Activated CD8-positive, alpha-beta memory T cell treated with anti-CD3 and anti-CD28 coated beads, Interleukin-2, amount 50 U/mL, for 48 hours (primary cell): ENCODE measurements around the gene PLXNB3.

Experiments
- DNase-seq: peaks from one replicate; pipeline ENCODE4 v3.0.0-alpha.2; 2020

The PLXNB3 gene

GRCh38 chrX:153774576-153775292 lies 10.7 kb downstream of the PLXNB3 start:
- no peak for DNase-seq

- DNase-seq: no peak
Observed at GRCh38 chrX:153775293-153776119, 11.5 kb downstream of the PLXNB3 start.

- DNase-seq: no peak
Observed at GRCh38 chrX:153776120-153776599, 12.1 kb downstream of the PLXNB3 start.

GRCh38 chrX:153776611-153777045 lies 12.6 kb downstream of the PLXNB3 start:
- DNase-seq: no peak

GRCh38 chrX:153777261-153778090 lies 13.4 kb downstream of the PLXNB3 start:
- no peak for DNase-seq

- no peak for DNase-seq
Observed at GRCh38 chrX:153778181-153778580, 14.1 kb downstream of the PLXNB3 start.

GRCh38 chrX:153778684-153779101 lies 14.6 kb downstream of the PLXNB3 start:
- no peak for DNase-seq

- no peak for DNase-seq
Observed at GRCh38 chrX:153779891-153780677, 16.0 kb downstream of the PLXNB3 start.

GRCh38 chrX:153780678-153781427 lies 16.8 kb downstream of the PLXNB3 start, which contains the start of gene SRPK3:
TSS of gene SRPK3 (plus strand) at chrX:153781041. CDS start at chrX:153781087, 46 bp downstream.
- DNase-seq: no peak

GRCh38 chrX:153781428-153782047 lies 17.5 kb downstream of the PLXNB3 start:
- no peak for DNase-seq

GRCh38 chrX:153782313-153782712 lies 18.3 kb downstream of the PLXNB3 start:
- DNase-seq: no peak

GRCh38 chrX:153782871-153783270 lies 18.8 kb downstream of the PLXNB3 start:
- no peak for DNase-seq

- DNase-seq: no peak
Observed at GRCh38 chrX:153783378-153784013, 19.4 kb downstream of the PLXNB3 start.

GRCh38 chrX:153784325-153784967 lies 20.4 kb downstream of the PLXNB3 start:
- no peak for DNase-seq

GRCh38 chrX:153786669-153787068 lies 22.6 kb downstream of the PLXNB3 start:
- no peak for DNase-seq

GRCh38 chrX:153789654-153790053 lies 25.6 kb downstream of the PLXNB3 start:
- no peak for DNase-seq

GRCh38 chrX:153791104-153791852 lies 27.2 kb downstream of the PLXNB3 start:
- DNase-seq: no peak

GRCh38 chrX:153792368-153792767 lies 28.3 kb downstream of the PLXNB3 start:
- DNase-seq: no peak

GRCh38 chrX:153793291-153793690 lies 29.2 kb downstream of the PLXNB3 start:
- no peak for DNase-seq
